MM.1S (cell line): ENCODE data around the gene CTNNBL1.

Source experiments
- DNase-seq: peaks from one replicate; pipeline ENCODE4 v3.0.0-alpha.2; 2015
- H2AFZ ChIP-seq: fragments of 300-600 bp; sonication (generic); 2 replicates; pipeline ENCODE4 v1.6.0; 2016; ENCODE audit warnings: antibody characterized with exemption, low read length
- H3F3A ChIP-seq: fragments of 300-600 bp; sonication (generic); 2 replicates; pipeline ENCODE4 v1.6.1; 2016; ENCODE audit warnings: mild to moderate bottlenecking, antibody characterized with exemption, low read length, moderate library complexity, mixed read lengths; ENCODE audit not compliant: insufficient read depth
- H3K27ac ChIP-seq: fragments of 300-600 bp; sonication (generic); 2 replicates; pipeline ENCODE4 v1.5.1; 2016; ENCODE audit warnings: mild to moderate bottlenecking, low read length
- H3K27me3 ChIP-seq: fragments of 300-600 bp; sonication (generic); replicated peaks from 2 replicates; pipeline ENCODE4 v1.6.0; 2016; ENCODE audit warnings: low read length; ENCODE audit not compliant: insufficient read depth
- H3K36me3 ChIP-seq: fragments of 300-600 bp; sonication (generic); replicated peaks from 2 replicates; pipeline ENCODE4 v1.6.1; 2016; ENCODE audit warnings: mild to moderate bottlenecking, low read length, mixed read lengths; ENCODE audit not compliant: insufficient read depth
- H3K4me1 ChIP-seq: fragments of 300-600 bp; sonication (generic); 2 replicates; pipeline ENCODE4 v1.6.1; 2016; ENCODE audit warnings: low read length, mixed read lengths
- H3K4me2 ChIP-seq: fragments of 300-600 bp; sonication (generic); 2 replicates; pipeline ENCODE4 v1.6.0; 2016; ENCODE audit warnings: low read depth, low read length
- H3K4me3 ChIP-seq: fragments of 300-600 bp; sonication (generic); 2 replicates; pipeline ENCODE4 v1.5.1; 2016; ENCODE audit warnings: low read length, mixed read lengths
- H3K79me2 ChIP-seq: fragments of 300-600 bp; sonication (generic); 2 replicates; pipeline ENCODE4 v1.6.1; 2016; ENCODE audit warnings: mixed run types, low read length, mixed read lengths
- H3K9ac ChIP-seq: fragments of 300-600 bp; sonication (generic); 2 replicates; pipeline ENCODE4 v1.6.1; 2016; ENCODE audit warnings: low read length, mixed read lengths
- H3K9me2 ChIP-seq: fragments of 300-600 bp; sonication (generic); replicated peaks from 2 replicates; pipeline ENCODE4 v1.6.1; 2016; ENCODE audit warnings: mild to moderate bottlenecking, low read length, mixed read lengths; ENCODE audit not compliant: insufficient read depth
- H3K9me3 ChIP-seq: fragments of 300-600 bp; sonication (generic); replicated peaks from 2 replicates; pipeline ENCODE4 v1.6.1; 2016; ENCODE audit warnings: mild to moderate bottlenecking, low read length, mixed read lengths; ENCODE audit not compliant: insufficient read depth
- H4K20me1 ChIP-seq: fragments of 300-600 bp; sonication (generic); 2 replicates; pipeline ENCODE4 v1.6.1; 2016; ENCODE audit warnings: mild to moderate bottlenecking, low read length, moderate library complexity, mixed read lengths; ENCODE audit not compliant: insufficient read depth
- EZH2 ChIP-seq: fragments of 300-600 bp; sonication (generic); optimal IDR thresholded peaks from 2 replicates; pipeline ENCODE3; 2017; ENCODE audit warnings: low read depth, mild to moderate bottlenecking, antibody characterized with exemption, low read length, mixed read lengths
- EZH2phosphoT487 ChIP-seq: fragments of 300-600 bp; sonication (generic); IDR thresholded peaks from 2 replicates; pipeline ENCODE4 v1.6.1; 2018; ENCODE audit warnings: antibody characterized with exemption, low read length
- TF ChIP-seq, protein P1 (sequence below): fragments of 300-600 bp; sonication (generic); IDR thresholded peaks from 2 replicates; pipeline ENCODE4 v1.5.1; 2016; ENCODE audit warnings: antibody characterized with exemption, low read length, mixed read lengths

Gene CTNNBL1

DNA sequence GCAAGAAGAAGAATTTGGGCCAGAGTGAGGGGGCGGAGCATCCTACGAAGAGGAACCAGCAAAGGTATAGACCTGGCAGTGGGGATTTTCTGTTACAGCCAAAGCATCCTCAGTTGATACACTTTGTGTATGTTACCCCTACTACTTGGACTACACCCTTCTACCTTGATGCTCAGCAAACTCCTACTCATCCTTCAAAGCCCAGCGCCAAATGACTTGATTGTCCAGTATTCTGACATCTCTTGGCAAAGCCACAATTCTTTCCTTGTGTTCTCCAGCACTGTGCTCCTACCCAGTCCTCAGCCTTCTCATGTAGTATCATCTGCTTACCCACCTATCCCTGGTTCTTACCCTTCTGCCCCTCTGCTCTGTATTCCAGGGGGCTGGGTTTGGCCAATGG is 21.7 kb upstream of the CTNNBL1 start:
- no peak overlapping the region for H3K4me3 ChIP-seq
- no peaks in the 10 kb centered on the region for H3K4me1 ChIP-seq
- no peak overlapping the region for H3K4me2 ChIP-seq
- H3K36me3 ChIP-seq = no peaks in the 10 kb centered on the region
- H3K9me2 ChIP-seq = no peaks in the 10 kb centered on the region
- H3K27me3 ChIP-seq = 0 out of 2 replicates have a peak, but pooled peaks cover 4% of the 10 kb centered on the region
- no peaks in the 10 kb centered on the region for H3F3A ChIP-seq
- H2AFZ ChIP-seq = no peak overlapping the region
- H3K79me2 ChIP-seq = no peaks in the 10 kb centered on the region
- H4K20me1 ChIP-seq = no peaks in the 10 kb centered on the region
- H3K9me3 ChIP-seq = no peaks in the 10 kb centered on the region
- TF ChIP-seq EZH2 (no peak), EZH2phosphoT487 (no peak)
- TF ChIP-seq, protein P1, sequence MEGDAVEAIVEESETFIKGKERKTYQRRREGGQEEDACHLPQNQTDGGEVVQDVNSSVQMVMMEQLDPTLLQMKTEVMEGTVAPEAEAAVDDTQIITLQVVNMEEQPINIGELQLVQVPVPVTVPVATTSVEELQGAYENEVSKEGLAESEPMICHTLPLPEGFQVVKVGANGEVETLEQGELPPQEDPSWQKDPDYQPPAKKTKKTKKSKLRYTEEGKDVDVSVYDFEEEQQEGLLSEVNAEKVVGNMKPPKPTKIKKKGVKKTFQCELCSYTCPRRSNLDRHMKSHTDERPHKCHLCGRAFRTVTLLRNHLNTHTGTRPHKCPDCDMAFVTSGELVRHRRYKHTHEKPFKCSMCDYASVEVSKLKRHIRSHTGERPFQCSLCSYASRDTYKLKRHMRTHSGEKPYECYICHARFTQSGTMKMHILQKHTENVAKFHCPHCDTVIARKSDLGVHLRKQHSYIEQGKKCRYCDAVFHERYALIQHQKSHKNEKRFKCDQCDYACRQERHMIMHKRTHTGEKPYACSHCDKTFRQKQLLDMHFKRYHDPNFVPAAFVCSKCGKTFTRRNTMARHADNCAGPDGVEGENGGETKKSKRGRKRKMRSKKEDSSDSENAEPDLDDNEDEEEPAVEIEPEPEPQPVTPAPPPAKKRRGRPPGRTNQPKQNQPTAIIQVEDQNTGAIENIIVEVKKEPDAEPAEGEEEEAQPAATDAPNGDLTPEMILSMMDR = no peak
- no peak for DNase-seq
- H3K27ac ChIP-seq = no peak overlapping the region
- H3K9ac ChIP-seq = no peak overlapping the region

DNA sequence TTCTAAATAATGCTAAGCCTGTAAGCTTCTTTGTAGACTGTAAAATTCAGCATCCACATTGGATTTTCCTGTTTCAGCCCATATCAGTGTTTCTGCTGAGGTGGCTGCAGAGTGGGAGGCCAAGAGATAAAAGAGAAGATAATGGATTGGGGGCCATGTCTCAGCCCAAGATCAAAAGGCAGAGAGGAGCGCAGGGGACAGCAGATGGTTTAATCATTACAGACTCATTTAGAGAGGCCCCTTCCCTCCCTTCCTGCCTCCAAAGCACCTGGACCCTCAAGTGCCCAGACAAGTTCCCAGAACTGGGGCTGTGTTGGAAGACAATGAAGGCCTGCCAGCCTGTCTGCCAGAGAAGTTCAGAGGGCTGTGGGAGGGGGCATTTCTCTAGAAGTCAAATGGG is 20.4 kb upstream of the CTNNBL1 start:
- H3K4me3 ChIP-seq = no peak overlapping the region
- H3K36me3 ChIP-seq = no peaks in the 10 kb centered on the region
- H3K9ac ChIP-seq = no peak overlapping the region
- H3K9me3 ChIP-seq = no peaks in the 10 kb centered on the region
- no peaks in the 10 kb centered on the region for H3K4me1 ChIP-seq
- H3K79me2 ChIP-seq = no peaks in the 10 kb centered on the region
- no peaks in the 10 kb centered on the region for H4K20me1 ChIP-seq
- no peak overlapping the region for H3K4me2 ChIP-seq
- TF ChIP-seq, protein P1 = no peak
- TF ChIP-seq EZH2phosphoT487 (no peak), EZH2 (no peak)
- H3F3A ChIP-seq = no peaks in the 10 kb centered on the region
- no peak for DNase-seq
- H2AFZ ChIP-seq = no peak overlapping the region
- no peak overlapping the region for H3K27ac ChIP-seq
- H3K27me3 ChIP-seq = peaks cover 14% of the 10 kb centered on the region; the same call in 1 of the 2 replicates
- no peaks in the 10 kb centered on the region for H3K9me2 ChIP-seq

DNA sequence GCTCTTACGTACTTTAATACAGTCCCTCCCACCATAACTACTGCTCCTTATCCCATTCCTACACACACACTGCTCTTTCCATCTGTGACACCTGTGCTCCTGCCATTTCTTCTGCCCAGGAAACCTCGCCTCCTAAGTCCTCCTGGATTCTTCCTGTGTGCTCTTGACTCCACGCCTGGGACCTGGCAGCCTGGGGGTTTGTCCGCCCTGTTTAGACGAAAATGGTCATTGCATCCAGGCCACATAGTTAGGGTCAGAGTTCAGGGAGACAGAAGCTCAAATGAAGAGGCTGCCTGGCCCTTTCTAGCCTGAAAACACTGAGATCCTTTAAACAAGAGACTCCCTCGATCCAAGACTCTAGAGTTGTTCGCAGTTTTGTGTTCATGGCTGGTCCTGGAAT is 17.4 kb upstream of the CTNNBL1 start:
- Histone ChIP-seq H4K20me1 (no peaks in the 10 kb centered on the region), H3K4me3 (no peak overlapping the region), H3F3A (no peaks in the 10 kb centered on the region), H3K27ac (no peak overlapping the region), H3K79me2 (no peaks in the 10 kb centered on the region), H2AFZ (no peak overlapping the region), H3K9me2 (no peaks in the 10 kb centered on the region), H3K9me3 (no peaks in the 10 kb centered on the region), H3K9ac (no peak overlapping the region), H3K4me2 (no peak overlapping the region), H3K36me3 (no peaks in the 10 kb centered on the region), H3K4me1 (no peaks in the 10 kb centered on the region), H3K27me3 (peaks cover 11% of the 10 kb centered on the region; the same call in 1 of the 2 replicates)
- TF ChIP-seq, protein P1 = no peak
- no peak for TF ChIP-seq EZH2
- no peak for TF ChIP-seq EZH2phosphoT487
- no peak for DNase-seq
